ENCODE data around the gene ZPBP.

ZPBP gene

GRCh38 chr7:50022451-50022850 is 70.6 kb downstream of the ZPBP start:
- no peak overlapping the region for H3K4me3 ChIP-seq (replicated peaks; ENCODE audit: insufficient read depth, low read length)
- H3K27ac ChIP-seq (replicated peaks): no peak overlapping the region
- DNase-seq (ENCODE audit: low read depth in 1 of 2, low spot score in 1 of 2): no peak
- H3K27me3 ChIP-seq (ENCODE audit: insufficient read depth, poor library complexity, severe bottlenecking): peaks cover 7% of the 10 kb centered on the region
- TF ChIP-seq REST (IDR thresholded peaks at IDR 0.05; ENCODE audit: insufficient replicate concordance, low read depth): no peak
- TF ChIP-seq SPI1 (IDR thresholded peaks at IDR 0.05; ENCODE audit: borderline replicate concordance, low read depth): no peak
- TF ChIP-seq CTCF (IDR thresholded peaks at IDR 0.05; ENCODE audit: insufficient read depth, low read length): no peak
- TF ChIP-seq POLR2AphosphoS5 (IDR thresholded peaks at IDR 0.05; ENCODE audit: low read depth): no peak
- TF ChIP-seq GABPA (IDR thresholded peaks at IDR 0.05; ENCODE audit: low read depth): no peak

- Histone ChIP-seq H3K27ac (replicated peaks) (no peak overlapping the region), H3K27me3 (ENCODE audit: insufficient read depth, poor library complexity, severe bottlenecking) (peaks cover 2% of the 10 kb centered on the region), H3K4me3 (replicated peaks; ENCODE audit: insufficient read depth, low read length) (no peak overlapping the region)
- TF ChIP-seq POLR2AphosphoS5 (IDR thresholded peaks at IDR 0.05; ENCODE audit: low read depth) (no peak), REST (IDR thresholded peaks at IDR 0.05; ENCODE audit: insufficient replicate concordance, low read depth) (no peak), GABPA (IDR thresholded peaks at IDR 0.05; ENCODE audit: low read depth) (no peak), CTCF (IDR thresholded peaks at IDR 0.05; ENCODE audit: insufficient read depth, low read length) (no peak), SPI1 (IDR thresholded peaks at IDR 0.05; ENCODE audit: borderline replicate concordance, low read depth) (no peak)
- DNase-seq (ENCODE audit: low read depth in 1 of 2, low spot score in 1 of 2): no peak
These were observed 97.4 kb downstream of the ZPBP start for GRCh38 chr7:49995681-49996080.

- TF ChIP-seq CTCF (IDR thresholded peaks at IDR 0.05; ENCODE audit: insufficient read depth, low read length): no peak
- TF ChIP-seq GABPA (IDR thresholded peaks at IDR 0.05; ENCODE audit: low read depth): no peak
- TF ChIP-seq POLR2AphosphoS5 (IDR thresholded peaks at IDR 0.05; ENCODE audit: low read depth): no peak
- no peak for TF ChIP-seq REST (IDR thresholded peaks at IDR 0.05; ENCODE audit: insufficient replicate concordance, low read depth)
- TF ChIP-seq SPI1 (IDR thresholded peaks at IDR 0.05; ENCODE audit: borderline replicate concordance, low read depth): no peak
- DNase-seq (ENCODE audit: low read depth in 1 of 2, low spot score in 1 of 2): no peak
These were observed 106.9 kb downstream of the ZPBP start for GRCh38 chr7:49986191-49986590.

More at GRCh38 chr7:49986191-49986590, 106.9 kb downstream of the ZPBP start:
- H3K4me3 ChIP-seq (replicated peaks; ENCODE audit: insufficient read depth, low read length): no peak overlapping the region
- peaks cover 2% of the 10 kb centered on the region for H3K27me3 ChIP-seq (ENCODE audit: insufficient read depth, poor library complexity, severe bottlenecking)
- H3K27ac ChIP-seq (replicated peaks): no peak overlapping the region

Measured in HL-60 (cell line).